HG03196 (cell line): ENCODE results near the gene CFAP157.

ENCODE experiments used
- ATAC-seq: cut with Tn5 transposase; IDR thresholded peaks from one replicate; pipeline ENCODE4 v1.9.1; 2021; ENCODE audit not compliant: unreplicated experiment

Gene CFAP157

GRCh38 chr9:127714951-127715469 lies 8.2 kb downstream of the CFAP157 start:
- ATAC-seq: no peak

GRCh38 chr9:127715470-127716337 lies 8.9 kb downstream of the CFAP157 start, which contains the start of the genes PTRH1 and TTC16:
PTRH1 (minus strand) TSS chr9:127715663; CDS start chr9:127715639, 24 bp downstream.
TTC16 (plus strand) TSS chr9:127716079; CDS start chr9:127716146, 67 bp downstream.
- ATAC-seq: peak; percentile 89

- no peak for ATAC-seq
These were observed 9.6 kb downstream of the CFAP157 start for GRCh38 chr9:127716412-127716811.

GRCh38 chr9:127717766-127718165 lies 11.0 kb downstream of the CFAP157 start:
- no peak for ATAC-seq

- ATAC-seq: no peak
These were observed 13.5 kb downstream of the CFAP157 start for GRCh38 chr9:127720031-127720864.

- no peak for ATAC-seq
These were observed 14.1 kb downstream of the CFAP157 start for GRCh38 chr9:127720865-127721227.

- ATAC-seq: no peak
These were observed 14.6 kb downstream of the CFAP157 start for GRCh38 chr9:127721391-127721821.

- ATAC-seq: no peak
These were observed 15.4 kb downstream of the CFAP157 start for GRCh38 chr9:127722055-127722745.

- no peak for ATAC-seq
These were observed 16.2 kb downstream of the CFAP157 start for GRCh38 chr9:127723013-127723412.

- ATAC-seq: no peak
These were observed 16.7 kb downstream of the CFAP157 start for GRCh38 chr9:127723444-127723843.

- no peak for ATAC-seq
These were observed 17.2 kb downstream of the CFAP157 start for GRCh38 chr9:127724012-127724411.

- no peak for ATAC-seq
These were observed 20.1 kb downstream of the CFAP157 start for GRCh38 chr9:127726871-127727270.

- ATAC-seq: no peak
These were observed 22.0 kb downstream of the CFAP157 start for GRCh38 chr9:127728808-127729207.

GRCh38 chr9:127729522-127730256 lies 22.9 kb downstream of the CFAP157 start:
- no peak for ATAC-seq

GRCh38 chr9:127730262-127730661 lies 23.5 kb downstream of the CFAP157 start:
- no peak for ATAC-seq

- ATAC-seq: no peak
These were observed 24.1 kb downstream of the CFAP157 start for GRCh38 chr9:127730799-127731410.

GRCh38 chr9:127731938-127732337 lies 25.1 kb downstream of the CFAP157 start:
- no peak for ATAC-seq

- no peak for ATAC-seq
These were observed 25.7 kb downstream of the CFAP157 start for GRCh38 chr9:127732444-127732843.

GRCh38 chr9:127733614-127734013 lies 26.8 kb downstream of the CFAP157 start:
- ATAC-seq: no peak

- ATAC-seq: no peak
These were observed 27.5 kb downstream of the CFAP157 start for GRCh38 chr9:127734247-127734746.
